Measurements from ENCODE around the gene PNLIP.

PNLIP gene

GRCh38 chr10:116545122-116545521, 609 bp upstream of the PNLIP start:
- no peak for DNase-seq (ENCODE audit: low read depth)
- no peak overlapping the region for H3K4me3 ChIP-seq (ENCODE audit: low read depth, low read length)
- no peak for TF ChIP-seq CTCF (conservative IDR thresholded peaks at IDR 0.05; ENCODE audit: low read depth, low read length)

GRCh38 chr10:116548301-116548700, 2.6 kb downstream of the PNLIP start:
- no peak for TF ChIP-seq CTCF (conservative IDR thresholded peaks at IDR 0.05; ENCODE audit: low read depth, low read length)
- DNase-seq (ENCODE audit: low read depth): no peak
- H3K4me3 ChIP-seq (ENCODE audit: low read depth, low read length): no peak overlapping the region

GRCh38 chr10:116553378-116553980, 7.7 kb downstream of the PNLIP start:
- TF ChIP-seq CTCF (conservative IDR thresholded peaks at IDR 0.05; ENCODE audit: low read depth, low read length): no peak
- H3K4me3 ChIP-seq (ENCODE audit: low read depth, low read length): no peak overlapping the region
- DNase-seq (ENCODE audit: low read depth): no peak

- DNase-seq (ENCODE audit: low read depth): no peak
- H3K4me3 ChIP-seq (ENCODE audit: low read depth, low read length): no peak overlapping the region
- no peak for TF ChIP-seq CTCF (conservative IDR thresholded peaks at IDR 0.05; ENCODE audit: low read depth, low read length)
These were observed 8.9 kb downstream of the PNLIP start for GRCh38 chr10:116554628-116555027.

- no peak overlapping the region for H3K4me3 ChIP-seq (ENCODE audit: low read depth, low read length)
- TF ChIP-seq CTCF (conservative IDR thresholded peaks at IDR 0.05; ENCODE audit: low read depth, low read length): no peak
- no peak for DNase-seq (ENCODE audit: low read depth)
These were observed 10.1 kb downstream of the PNLIP start for GRCh38 chr10:116555880-116556279.

- no peak overlapping the region for H3K4me3 ChIP-seq (ENCODE audit: low read depth, low read length)
- TF ChIP-seq CTCF (conservative IDR thresholded peaks at IDR 0.05; ENCODE audit: low read depth, low read length): no peak
- no peak for DNase-seq (ENCODE audit: low read depth)
These were observed 11.7 kb downstream of the PNLIP start for GRCh38 chr10:116557305-116557880.

GRCh38 chr10:116565534-116565933, 19.8 kb downstream of the PNLIP start:
- no peak for DNase-seq (ENCODE audit: low read depth)
- TF ChIP-seq CTCF (conservative IDR thresholded peaks at IDR 0.05; ENCODE audit: low read depth, low read length): no peak
- H3K4me3 ChIP-seq (ENCODE audit: low read depth, low read length): no peak overlapping the region
